HG03060 (cell line): Measurements from ENCODE around the gene RNU11.
"Not testable (repeated sequence)": the region's sequence is repeated elsewhere in the genome, so short reads cannot be mapped to it uniquely, and the experiment has no call there.

Source experiments
- ATAC-seq: cut with Tn5 transposase; IDR thresholded peaks from one replicate; pipeline ENCODE4 v1.9.1; 2021; ENCODE audit warnings: low read depth, moderate number of reproducible peaks; ENCODE audit not compliant: unreplicated experiment

The RNU11 gene

GRCh38 chr1:28648474-28649198 is at the start of gene RNU11:
TSS of gene RNU11 (plus strand) at chr1:28648600.
- ATAC-seq = peak; percentile 68

- ATAC-seq = no peak
These were observed 46.7 kb upstream of the RNU11 start for GRCh38 chr1:28601696-28602095.

GRCh38 chr1:28602536-28603439 is 45.6 kb upstream of the RNU11 start:
- no peak for ATAC-seq

- no peak for ATAC-seq
These were observed 44.0 kb upstream of the RNU11 start for GRCh38 chr1:28604411-28604810.

GRCh38 chr1:28604962-28605361 is 43.4 kb upstream of the RNU11 start:
- ATAC-seq = no peak

- ATAC-seq = no peak
These were observed 41.6 kb upstream of the RNU11 start for GRCh38 chr1:28606771-28607170.

- ATAC-seq = no peak
These were observed 35.2 kb upstream of the RNU11 start for GRCh38 chr1:28613175-28613574.

GRCh38 chr1:28631713-28632112 is 16.7 kb upstream of the RNU11 start:
- no peak for ATAC-seq

- no peak for ATAC-seq
These were observed 15.8 kb upstream of the RNU11 start for GRCh38 chr1:28632560-28632959.

- no peak for ATAC-seq
These were observed 7.6 kb upstream of the RNU11 start for GRCh38 chr1:28640766-28641165.

- ATAC-seq = no peak
These were observed 6.1 kb upstream of the RNU11 start for GRCh38 chr1:28642056-28642846.

GRCh38 chr1:28642847-28643635 is 5.4 kb upstream of the RNU11 start, which contains the start of gene TAF12:
TSS of gene TAF12 (minus strand) at chr1:28643067. CDS start at chr1:28622081, 20,986 bp downstream.
- ATAC-seq = peak; percentile 56

GRCh38 chr1:28644494-28644893 is 3.9 kb upstream of the RNU11 start:
- ATAC-seq = no peak

GRCh38 chr1:28645406-28645805 is 3.0 kb upstream of the RNU11 start:
- ATAC-seq = not testable (repeated sequence)

GRCh38 chr1:28646040-28646439 is 2.4 kb upstream of the RNU11 start:
- no peak for ATAC-seq

GRCh38 chr1:28648008-28648473 is 359 bp upstream of the RNU11 start:
- peak; percentile 39 for ATAC-seq

- not testable (repeated sequence) for ATAC-seq
These were observed 4.7 kb downstream of the RNU11 start for GRCh38 chr1:28653063-28653462.

- ATAC-seq = not testable (repeated sequence)
These were observed 5.5 kb downstream of the RNU11 start for GRCh38 chr1:28653870-28654269.

GRCh38 chr1:28655448-28656311 is 7.3 kb downstream of the RNU11 start:
- ATAC-seq = not testable (repeated sequence)
